HepG2 (cell line): ENCODE measurements around the gene HYCC1. TPM values are rescaled to one million over a fixed set of nuclear protein-coding genes. Genes with fewer than 3 reads are reported as not detected.

Experiments
- ATAC-seq: fragments of 200-7000 bp; cut with Tn5 transposase; 3 replicates; pipeline ENCODE4 v1.9.1; 2020; ENCODE audit warnings: mild to moderate bottlenecking, moderate library complexity
- BruUV-seq: library from RNA; stranded (reverse); fragments of 400-500 nt; replicated peaks from 2 replicates; lab custom pipeline; 2021; lab: Mats Ljungman, UMichigan
- CTCF ChIA-PET: fragments of 300-600 bp; formaldehyde crosslinking; extraction: SDS; loops from one replicate; lab custom pipeline; 2021; ENCODE audit warnings: low total read pairs, inconsistent platforms, low intra/inter-chr PET ratio; lab: Yijun Ruan, JAX
- POLR2A ChIA-PET: fragments of 350-600 bp; sonication (Branson Sonifier 250); formaldehyde crosslinking; loops from one replicate; lab custom pipeline; 2020; ENCODE audit warnings: antibody characterized with exemption, inconsistent platforms; lab: Yijun Ruan, JAX
- DNase-seq: peaks from one replicate; pipeline ENCODE4 v3.0.0-alpha.2; 2015; ENCODE audit warnings: low spot score
- FAIRE-seq: peaks from 3 replicates; lab custom pipeline; 2011; peaks lifted over from hg19 to GRCh38; lab: Jason Lieb, UNC
- H2AFZ ChIP-seq: one replicate; pipeline ENCODE4 v1.6.1; 2011; ENCODE audit warnings: low read length, inconsistent platforms
- H3K27ac ChIP-seq: fragments of 300-600 bp; 3 replicates; pipeline ENCODE4 v1.8.0; 2011; ENCODE audit warnings: mixed run types, mild to moderate bottlenecking, mixed read lengths, low read length, inconsistent platforms; ENCODE audit not compliant: insufficient read depth; ENCODE audit errors: extremely low read length
- H3K27me3 ChIP-seq, 2 experiments: fragments of 200-600 bp in 1 of 2; 2 replicates in 1 of 2; 3 replicates in 1 of 2; pipeline versions ENCODE4 v1.6.0 to v1.8.0; 2011; ENCODE audit warnings: low read length in 2 of 2, mild to moderate bottlenecking in 2 of 2, moderate library complexity in 2 of 2, inconsistent platforms in 1 of 2; ENCODE audit not compliant: insufficient read depth in 2 of 2, control insufficient read depth in 1 of 2
- H3K36me3 ChIP-seq, 2 experiments: fragments of 200-600 bp in 1 of 2; replicated peaks in 1 of 2; 2 replicates in 1 of 2; 3 replicates in 1 of 2; pipeline versions ENCODE4 v1.5.1 to v1.8.0; 2011; ENCODE audit warnings: low read length in 2 of 2, inconsistent platforms in 1 of 2; ENCODE audit not compliant: insufficient read depth in 2 of 2, control insufficient read depth in 1 of 2
- H3K4me1 ChIP-seq: 2 replicates; pipeline ENCODE4 v1.5.1; 2012; ENCODE audit warnings: low read length, inconsistent platforms; ENCODE audit not compliant: insufficient read depth
- H3K4me2 ChIP-seq: 2 replicates; pipeline ENCODE4 v1.6.0; 2011; ENCODE audit warnings: low read depth, low read length, inconsistent platforms
- H3K4me3 ChIP-seq, 3 experiments: fragments of 200-600 bp in 1 of 3; sonication (generic), shearing (Covaris generic) in 1 of 3; replicated peaks in 1 of 3; 2 replicates each; pipeline ENCODE4 v1.5.1; 2011 to 2016; ENCODE audit warnings: low read length in 3 of 3, inconsistent platforms in 2 of 3, low read depth in 2 of 3, mild to moderate bottlenecking in 2 of 3, control low read depth in 1 of 3, mixed read lengths in 1 of 3; ENCODE audit not compliant: insufficient read depth in 1 of 3
- H3K79me2 ChIP-seq: one replicate; pipeline ENCODE4 v1.6.1; 2011; ENCODE audit warnings: low read length, inconsistent platforms; ENCODE audit not compliant: insufficient read depth
- H3K9ac ChIP-seq: 2 replicates; pipeline ENCODE4 v1.6.0; 2011; ENCODE audit warnings: mild to moderate bottlenecking, low read depth, low read length, inconsistent platforms; ENCODE audit not compliant: insufficient read depth
- H3K9me3 ChIP-seq: 2 replicates; pipeline ENCODE4 v1.5.1; 2012; ENCODE audit warnings: mild to moderate bottlenecking, low read length
- H4K20me1 ChIP-seq: 2 replicates; pipeline ENCODE4 v1.6.0; 2011; ENCODE audit warnings: inconsistent platforms, mild to moderate bottlenecking, low read length, moderate library complexity; ENCODE audit not compliant: insufficient read depth
- BCLAF1 ChIP-seq: fragments of 450-650 bp; IDR thresholded peaks from 2 replicates; pipeline ENCODE4 v1.6.1; 2017; ENCODE audit warnings: mild to moderate bottlenecking
- BRF2 ChIP-seq: sonication (generic); formaldehyde crosslinking; IDR thresholded peaks from 2 replicates; pipeline ENCODE4 v1.8.1; 2022; ENCODE audit warnings: mild to moderate bottlenecking, missing genetic modification reagents
- PLSCR1 ChIP-seq: sonication (generic); formaldehyde crosslinking; IDR thresholded peaks from 2 replicates; pipeline ENCODE4 v1.5.0; 2020; ENCODE audit warnings: missing genetic modification reagents, mild to moderate bottlenecking, borderline replicate concordance
- SKI ChIP-seq: fragments of 450-650 bp; IDR thresholded peaks from one replicate; pipeline ENCODE4 v1.6.1; 2018; ENCODE audit warnings: mild to moderate bottlenecking; ENCODE audit not compliant: partially characterized antibody
- ZNF414 ChIP-seq: sonication (generic); formaldehyde crosslinking; IDR thresholded peaks from 2 replicates; pipeline ENCODE4 v1.5.0; 2020; ENCODE audit warnings: missing genetic modification reagents
- ZNF772 ChIP-seq: sonication (generic); formaldehyde crosslinking; IDR thresholded peaks from 2 replicates; pipeline ENCODE4 v1.5.0; 2020; ENCODE audit warnings: mild to moderate bottlenecking, missing genetic modification reagents
- ZNF777 ChIP-seq: sonication (generic); formaldehyde crosslinking; IDR thresholded peaks from 2 replicates; pipeline ENCODE4 v1.4.0; 2020; ENCODE audit warnings: missing genetic modification reagents
- ZNF839 ChIP-seq: sonication (generic); formaldehyde crosslinking; IDR thresholded peaks from 2 replicates; pipeline ENCODE4 v1.4.0; 2020; ENCODE audit warnings: missing genetic modification reagents, mild to moderate bottlenecking, borderline replicate concordance
- WGBS: methylation state at CpG from one replicate; pipeline ENCODE4 v1.1.6; 2017; ENCODE audit warnings: low lambda C conversion rate; 5-methylcytosine and 5-hydroxymethylcytosine counted together
- in situ Hi-C: cut with HindIII; loops from 2 replicates; pipeline ENCODE4 v1.10.0; 2017; ENCODE audit warnings: low pct_unique_long_range_greater_than_20kb; ENCODE audit not compliant: extremely low pct_ligation_motif_present
- intact Hi-C: fragments of 100-400 bp; cut with micrococcal nuclease; formaldehyde crosslinking; loops from one replicate; pipeline ENCODE4 v1.10.0; 2022; ENCODE audit not compliant: unreplicated experiment
- polyA plus RNA-seq, 8 experiments: library from polyadenylated mRNA; depleted of rRNA in 3 of 8; stranded (reverse) in 7 of 8; unstranded in 1 of 8; fragments of >200 nt; fragmentation: Illumina TruSeq in 4 of 8; extraction: Trizol in 4 of 8; gene quantifications; 2 replicates each; pipeline versions ENCODE4 v1.2.1 to v1.2.3, GENCODE V29; 2011 to 2016; ENCODE audit warnings: low read depth in 4 of 8, missing spikeins in 1 of 8, mixed read lengths in 1 of 8; ENCODE audit not compliant: insufficient read depth in 1 of 8
- total RNA-seq, 5 experiments: library from RNA; depleted of rRNA; stranded (reverse); fragments of >200 nt; fragmentation: Illumina TruSeq; extraction: Trizol; gene quantifications; 2 replicates each; pipeline ENCODE4 v1.2.3, GENCODE V29; 2016; ENCODE audit warnings: low read depth in 1 of 5

The HYCC1 gene
- total and polyA plus RNA-seq, 2 of the 13 experiments (the other 11 are each of a cell fraction or from before 2014, with no cell fraction given), result 9.5 to 41.8 TPM

- H3K9me3 ChIP-seq, result no peaks in the 10 kb centered on the region
- H3K4me1 ChIP-seq, result no peaks in the 10 kb centered on the region
- no peak overlapping the region for H3K27ac ChIP-seq
- intact Hi-C loops (no loop called here), in situ Hi-C loops (no loop called here)
- DNase-seq (no peak), FAIRE-seq (no peak)
- CTCF ChIA-PET, result no interaction called here
- no peaks in the 10 kb centered on the region for H3K36me3 ChIP-seq
- H3K4me2 ChIP-seq, result no peak overlapping the region
- H4K20me1 ChIP-seq, result no peaks in the 10 kb centered on the region
- H3K27me3 ChIP-seq, result no peaks in the 10 kb centered on the region
- H3K79me2 ChIP-seq, result peaks cover 23% of the 10 kb centered on the region
- 93% methylated on average over 4 of the region's 4 CpGs for WGBS
- H3K4me3 ChIP-seq, result no peak overlapping the region
- no peak overlapping the region for H2AFZ ChIP-seq
- no peak for TF ChIP-seq BRF2 (CRISPR knock-in tag)
- TF ChIP-seq, all 625 proteins: peak for 0
- BruUV-seq, result no TSS peak
- no peak for ATAC-seq
- no peak overlapping the region for H3K9ac ChIP-seq
- POLR2A ChIA-PET, result no interaction called here
Measured at GRCh38 chr7:23000597-23001360, 13.2 kb downstream of the HYCC1 start.

GRCh38 chr7:22998519-22998896 lies 15.4 kb downstream of the HYCC1 start:
- Histone ChIP-seq H3K4me2 (no peak overlapping the region), H3K9me3 (no peaks in the 10 kb centered on the region), H3K36me3 (no peaks in the 10 kb centered on the region), H3K4me1 (no peaks in the 10 kb centered on the region), H3K4me3 (no peak overlapping the region), H3K27ac (no peak overlapping the region), H3K27me3 (no peaks in the 10 kb centered on the region), H3K79me2 (peaks cover 23% of the 10 kb centered on the region), H2AFZ (no peak overlapping the region), H4K20me1 (no peaks in the 10 kb centered on the region), H3K9ac (no peak overlapping the region)
- WGBS, result 97% methylated on average over 2 of the region's 2 CpGs
- FAIRE-seq (no peak), ATAC-seq (no peak), DNase-seq (no peak)
- no TSS peak for BruUV-seq
- ChIA-PET POLR2A (no interaction called here), CTCF (no interaction called here)
- in situ Hi-C loops (no loop called here), intact Hi-C loops (no loop called here)
- TF ChIP-seq ZNF414 (CRISPR knock-in tag) (no peak), ZNF777 (CRISPR knock-in tag) (no peak), PLSCR1 (no peak), SKI (no peak), ZNF772 (CRISPR knock-in tag) (no peak), ZNF839 (no peak), BCLAF1 (no peak)
